Retinal pigment epithelial cell (primary cell): Measurements from ENCODE around the gene SLC25A28.

ENCODE experiments used
- DNase-seq: peaks from one replicate; pipeline ENCODE4 v3.0.0-alpha.2; 2010; ENCODE audit warnings: low read depth
- H3K4me3 ChIP-seq: 2 replicates; pipeline ENCODE4 v1.5.1; 2011; ENCODE audit warnings: mild to moderate bottlenecking, low read length, control low read depth, moderate library complexity
- TF ChIP-seq, protein P1 (sequence below): conservative IDR thresholded peaks from 2 replicates; pipeline ENCODE4 v1.5.1; 2011; ENCODE audit warnings: low read depth, low read length, control low read depth, inconsistent platforms

Gene SLC25A28

DNA sequence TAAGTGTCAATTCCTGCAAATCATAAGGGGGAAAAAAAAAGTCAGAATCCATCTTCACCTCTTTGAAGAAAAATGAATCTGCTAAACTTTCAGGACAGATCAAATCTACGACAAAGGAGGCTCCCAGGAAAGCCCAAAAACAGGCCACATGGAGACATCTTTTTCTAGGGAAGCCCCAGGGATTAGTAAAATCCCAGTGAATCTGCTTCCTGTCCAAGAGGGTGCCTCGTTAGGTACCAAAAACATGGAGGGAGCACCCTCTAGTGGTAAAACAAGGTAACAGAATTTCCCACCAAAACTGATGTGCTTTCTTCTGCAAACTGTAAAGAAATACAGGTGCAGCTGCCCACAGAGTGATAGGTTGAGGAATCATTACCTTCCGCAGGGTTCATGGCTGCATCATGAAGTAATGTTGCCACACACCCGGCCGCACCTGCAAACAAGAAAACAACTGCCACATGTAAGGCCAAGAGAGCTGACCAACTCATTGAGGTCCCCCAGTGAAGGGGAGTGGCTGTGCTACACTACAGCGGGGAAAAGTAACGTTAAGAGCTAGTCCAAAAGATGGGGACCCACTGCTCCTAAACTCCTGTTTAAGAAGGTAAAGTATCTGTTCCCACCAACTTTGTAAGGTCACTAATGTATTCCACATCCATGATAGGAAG, 7.9 kb downstream of the SLC25A28 start:
- DNase-seq: peak; percentile 10
- H3K4me3 ChIP-seq: no peak overlapping the region
- TF ChIP-seq, protein P1, sequence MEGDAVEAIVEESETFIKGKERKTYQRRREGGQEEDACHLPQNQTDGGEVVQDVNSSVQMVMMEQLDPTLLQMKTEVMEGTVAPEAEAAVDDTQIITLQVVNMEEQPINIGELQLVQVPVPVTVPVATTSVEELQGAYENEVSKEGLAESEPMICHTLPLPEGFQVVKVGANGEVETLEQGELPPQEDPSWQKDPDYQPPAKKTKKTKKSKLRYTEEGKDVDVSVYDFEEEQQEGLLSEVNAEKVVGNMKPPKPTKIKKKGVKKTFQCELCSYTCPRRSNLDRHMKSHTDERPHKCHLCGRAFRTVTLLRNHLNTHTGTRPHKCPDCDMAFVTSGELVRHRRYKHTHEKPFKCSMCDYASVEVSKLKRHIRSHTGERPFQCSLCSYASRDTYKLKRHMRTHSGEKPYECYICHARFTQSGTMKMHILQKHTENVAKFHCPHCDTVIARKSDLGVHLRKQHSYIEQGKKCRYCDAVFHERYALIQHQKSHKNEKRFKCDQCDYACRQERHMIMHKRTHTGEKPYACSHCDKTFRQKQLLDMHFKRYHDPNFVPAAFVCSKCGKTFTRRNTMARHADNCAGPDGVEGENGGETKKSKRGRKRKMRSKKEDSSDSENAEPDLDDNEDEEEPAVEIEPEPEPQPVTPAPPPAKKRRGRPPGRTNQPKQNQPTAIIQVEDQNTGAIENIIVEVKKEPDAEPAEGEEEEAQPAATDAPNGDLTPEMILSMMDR: peak; percentile 78

DNA sequence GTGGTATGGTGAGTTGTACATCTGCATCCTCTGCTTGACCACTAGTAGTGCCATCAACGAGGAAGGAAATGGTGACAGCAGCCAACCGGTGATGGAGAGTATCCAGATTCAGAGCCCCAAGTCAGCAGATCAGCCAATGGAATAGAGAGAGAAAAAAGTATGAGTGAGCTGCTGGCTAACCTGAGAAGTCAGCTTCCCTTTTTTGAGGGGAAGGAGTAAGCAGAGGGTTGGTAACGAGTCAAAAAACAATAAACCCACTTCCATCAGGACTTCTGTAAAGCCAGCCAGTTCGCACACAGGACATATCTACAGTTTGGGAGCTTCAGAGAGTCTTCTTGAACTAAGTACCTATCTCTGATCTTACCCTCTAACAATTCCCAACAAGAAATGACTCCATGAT, 8.9 kb downstream of the SLC25A28 start:
- no peak for DNase-seq
- TF ChIP-seq, protein P1: no peak
- no peak overlapping the region for H3K4me3 ChIP-seq

DNA sequence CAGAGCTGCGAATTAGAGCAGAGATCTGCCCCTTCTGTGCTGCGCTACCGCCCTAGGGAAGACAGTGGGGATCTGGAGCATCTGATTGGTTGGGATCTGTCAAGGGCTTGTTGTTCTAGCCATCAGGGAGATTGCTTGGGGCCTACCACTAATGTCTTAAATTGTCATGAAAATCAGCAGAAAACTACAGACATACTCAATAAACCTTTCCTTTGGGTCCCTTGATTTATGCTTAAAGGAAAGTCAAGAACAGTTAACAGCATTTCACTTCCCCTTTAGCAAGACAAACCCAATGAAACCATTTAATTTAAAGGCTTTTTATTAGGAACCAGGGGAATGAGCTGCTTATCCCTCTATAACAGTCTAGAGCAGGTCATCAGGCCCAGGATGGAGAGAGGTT, 10.0 kb downstream of the SLC25A28 start:
- no peak for DNase-seq
- no peak overlapping the region for H3K4me3 ChIP-seq
- TF ChIP-seq, protein P1: no peak

DNA sequence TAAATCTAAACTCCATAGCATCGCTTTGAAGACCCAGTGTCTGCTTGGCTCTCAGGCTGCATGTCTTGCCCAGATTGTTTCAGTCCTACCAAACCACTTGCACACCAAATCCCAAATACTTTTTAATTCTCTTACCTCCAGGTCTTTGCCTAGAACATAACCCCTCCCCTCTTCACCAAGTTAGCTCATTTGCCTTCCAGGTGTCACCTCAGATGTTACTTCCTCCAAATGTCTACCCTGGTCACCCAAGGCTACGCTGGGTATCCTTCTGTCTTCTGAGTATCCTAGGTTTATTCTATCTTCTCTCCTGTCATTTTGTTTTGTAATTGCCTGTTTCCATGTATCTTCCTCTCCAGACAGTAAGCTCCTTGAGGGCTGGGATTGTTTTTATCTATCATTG, 11.1 kb downstream of the SLC25A28 start:
- TF ChIP-seq, protein P1: no peak
- no peak overlapping the region for H3K4me3 ChIP-seq
- no peak for DNase-seq

DNA sequence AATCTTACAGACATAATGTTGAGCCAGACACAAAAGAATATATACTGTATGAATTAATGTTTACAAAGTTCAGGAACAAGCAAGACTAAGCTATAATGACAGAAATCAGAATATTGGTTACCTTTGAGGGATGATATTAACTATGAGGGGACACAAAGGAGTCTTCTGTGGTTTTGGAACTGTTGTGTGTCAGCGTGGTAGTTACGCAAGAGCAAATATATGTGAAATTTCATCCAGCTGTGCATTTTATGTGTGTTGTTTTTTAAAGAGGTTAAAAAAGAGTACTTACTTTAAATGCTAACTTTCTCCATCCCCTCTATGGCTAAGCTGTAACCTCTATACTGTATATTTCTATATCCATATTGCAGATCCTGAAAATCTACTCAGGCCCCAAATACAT, 14.9 kb downstream of the SLC25A28 start:
- TF ChIP-seq, protein P1: no peak
- DNase-seq: no peak
- H3K4me3 ChIP-seq: no peak overlapping the region

DNA sequence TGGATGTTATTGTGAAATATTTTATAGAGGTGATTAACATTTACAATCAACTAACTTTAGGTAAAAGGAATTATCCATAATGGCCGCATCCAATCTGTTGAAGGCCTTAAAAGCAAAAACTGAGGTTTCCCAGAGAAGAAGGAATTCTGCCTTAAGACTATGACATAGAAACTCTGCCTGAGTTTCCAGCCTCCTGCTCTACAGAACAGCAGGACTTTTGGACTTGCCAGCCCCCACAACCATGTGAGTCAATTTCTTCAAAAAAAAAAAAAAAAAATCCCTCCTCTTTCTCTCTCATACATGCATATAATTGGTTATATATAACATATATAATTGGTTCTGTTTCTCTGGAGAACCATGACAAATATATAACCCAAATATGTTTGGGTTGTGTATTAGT, 15.4 kb downstream of the SLC25A28 start:
- H3K4me3 ChIP-seq: no peak overlapping the region
- no peak for DNase-seq
- TF ChIP-seq, protein P1: no peak

DNA sequence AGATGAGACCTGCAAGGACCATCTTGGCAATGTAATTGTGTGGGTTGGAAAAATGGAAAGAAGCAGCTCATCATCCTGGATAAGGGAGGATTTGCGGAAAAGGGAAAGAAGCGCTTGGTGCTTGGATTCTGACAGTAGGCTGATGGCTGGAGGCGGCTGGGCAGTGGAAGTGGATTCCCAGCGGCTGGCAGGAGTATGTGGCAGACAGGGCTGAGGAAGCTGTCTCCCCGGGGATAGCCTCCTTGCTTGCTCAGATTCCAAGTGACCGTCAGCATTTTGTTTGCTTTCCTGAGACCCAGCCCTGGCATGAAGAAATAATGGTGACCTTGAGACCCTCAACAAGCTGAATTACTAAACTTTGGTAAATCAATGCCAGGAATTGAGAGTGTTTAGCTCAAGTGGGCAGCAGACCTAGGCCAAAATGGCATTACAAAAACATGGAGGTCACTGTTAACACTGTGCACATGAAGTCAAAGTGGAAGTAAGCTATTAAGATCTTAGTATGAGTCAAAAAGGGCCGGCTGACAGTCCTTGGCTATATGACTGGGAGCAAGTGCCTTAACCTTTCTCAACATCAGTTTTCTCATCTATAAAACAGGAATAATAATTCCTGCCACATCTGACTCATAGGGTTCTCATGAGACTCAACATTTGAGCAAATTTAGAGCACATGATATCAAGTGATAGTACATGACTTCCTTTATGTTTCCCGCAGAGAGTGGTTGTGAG, 21.3 kb downstream of the SLC25A28 start:
- no peak overlapping the region for H3K4me3 ChIP-seq
- TF ChIP-seq, protein P1: no peak
- no peak for DNase-seq
